Measurements from ENCODE around the gene GRIFIN. TPM values are rescaled to one million over a fixed set of nuclear protein-coding genes. Genes with fewer than 3 reads are reported as not detected.

GRIFIN gene
- total and polyA plus RNA-seq, 2 experiments from 2014 or later: not detected

- peaks cover 15% of the 10 kb centered on the region for H3K4me1 ChIP-seq (ENCODE audit: insufficient read depth)
Measured at GRCh38 chr7:2487586-2488271, 11.5 kb upstream of the GRIFIN start.

GRCh38 chr7:2484868-2485267 lies 8.7 kb upstream of the GRIFIN start:
- Histone ChIP-seq H3K9me2 (ENCODE audit: insufficient read depth) (no peaks in the 10 kb centered on the region), H3K36me3 (ENCODE audit: low read depth) (no peaks in the 10 kb centered on the region), H3K27me3 (replicated peaks; ENCODE audit: insufficient read depth) (no peaks in the 10 kb centered on the region), H3K4me3 (no peak overlapping the region), H4K20me1 (ENCODE audit: insufficient read depth) (no peaks in the 10 kb centered on the region), H3K27ac (no peak overlapping the region), H3K4me1 (ENCODE audit: insufficient read depth) (peaks cover 15% of the 10 kb centered on the region), H3K9ac (no peak overlapping the region), H3K4me2 (ENCODE audit: unreplicated experiment) (no peak overlapping the region), H3F3A (ENCODE audit: insufficient read depth) (peaks cover 8% of the 10 kb centered on the region; the same call in 1 of the 2 replicates), H3K9me3 (ENCODE audit: low read depth) (no peaks in the 10 kb centered on the region), H3K79me2 (ENCODE audit: insufficient read depth) (no peaks in the 10 kb centered on the region), H2AFZ (no peak overlapping the region)
- in situ Hi-C loops (cut with MboI): no loop called here
- TF ChIP-seq EZH2phosphoT487 (IDR thresholded peaks at IDR 0.05; ENCODE audit: insufficient read depth, low read depth) (no peak), EZH2 (IDR thresholded peaks at IDR 0.05; ENCODE audit: insufficient read depth, poor library complexity, severe bottlenecking) (no peak)
- no peak for DNase-seq
- WGBS, 2 experiments (ENCODE audit: low coverage in 1 of 2, low lambda C conversion rate in 2 of 2, missing lambda C conversion rate in 2 of 2): 75 to 88% methylated on average over 11 to 12 of the region's 12 CpGs

More at GRCh38 chr7:2487586-2488271, 11.5 kb upstream of the GRIFIN start:
- no peaks in the 10 kb centered on the region for H3K9me2 ChIP-seq (ENCODE audit: insufficient read depth)
- peak overlapping the region; percentile 19 for H3K4me2 ChIP-seq (ENCODE audit: unreplicated experiment)
- H3F3A ChIP-seq (ENCODE audit: insufficient read depth): peaks cover 8% of the 10 kb centered on the region; the same call in 1 of the 2 replicates
- H4K20me1 ChIP-seq (ENCODE audit: insufficient read depth): no peaks in the 10 kb centered on the region
- H3K4me3 ChIP-seq: no peak overlapping the region
- DNase-seq: no peak
- H3K27ac ChIP-seq: no peak overlapping the region
- H3K27me3 ChIP-seq (replicated peaks; ENCODE audit: insufficient read depth): no peaks in the 10 kb centered on the region
- in situ Hi-C loops (cut with MboI): no loop called here
- TF ChIP-seq EZH2 (IDR thresholded peaks at IDR 0.05; ENCODE audit: insufficient read depth, poor library complexity, severe bottlenecking): no peak
- TF ChIP-seq EZH2phosphoT487 (IDR thresholded peaks at IDR 0.05; ENCODE audit: insufficient read depth, low read depth): no peak
- no peaks in the 10 kb centered on the region for H3K36me3 ChIP-seq (ENCODE audit: low read depth)
- WGBS, 2 experiments (ENCODE audit: low coverage in 1 of 2, low lambda C conversion rate in 2 of 2, missing lambda C conversion rate in 2 of 2): 15 to 23% methylated on average over 8 to 11 of the region's 14 CpGs
- H2AFZ ChIP-seq: no peak overlapping the region
- H3K9me3 ChIP-seq (ENCODE audit: low read depth): no peaks in the 10 kb centered on the region
- peak overlapping the region; percentile 18; the same call in 1 of the 2 replicates for H3K9ac ChIP-seq
- H3K79me2 ChIP-seq (ENCODE audit: insufficient read depth): no peaks in the 10 kb centered on the region

- no peak overlapping the region for H2AFZ ChIP-seq
- DNase-seq: no peak
- no peaks in the 10 kb centered on the region for H3K36me3 ChIP-seq (ENCODE audit: low read depth)
- H3K27me3 ChIP-seq (replicated peaks; ENCODE audit: insufficient read depth): no peaks in the 10 kb centered on the region
- 47 to 52% methylated on average over 5 of the region's 5 CpGs for WGBS, 2 experiments (ENCODE audit: low coverage in 1 of 2, low lambda C conversion rate in 2 of 2, missing lambda C conversion rate in 2 of 2)
- H3K9me2 ChIP-seq (ENCODE audit: insufficient read depth): no peaks in the 10 kb centered on the region
- no peaks in the 10 kb centered on the region for H3K79me2 ChIP-seq (ENCODE audit: insufficient read depth)
- H4K20me1 ChIP-seq (ENCODE audit: insufficient read depth): no peaks in the 10 kb centered on the region
- TF ChIP-seq EZH2phosphoT487 (IDR thresholded peaks at IDR 0.05; ENCODE audit: insufficient read depth, low read depth): no peak
- TF ChIP-seq EZH2 (IDR thresholded peaks at IDR 0.05; ENCODE audit: insufficient read depth, poor library complexity, severe bottlenecking): no peak
- H3K4me1 ChIP-seq (ENCODE audit: insufficient read depth): peaks cover 17% of the 10 kb centered on the region
- no peak overlapping the region for H3K27ac ChIP-seq
- in situ Hi-C loops (cut with MboI): no loop called here
- H3K4me2 ChIP-seq (ENCODE audit: unreplicated experiment): no peak overlapping the region
- H3F3A ChIP-seq (ENCODE audit: insufficient read depth): peaks cover 8% of the 10 kb centered on the region; the same call in 1 of the 2 replicates
- no peak overlapping the region for H3K4me3 ChIP-seq
- no peaks in the 10 kb centered on the region for H3K9me3 ChIP-seq (ENCODE audit: low read depth)
- no peak overlapping the region for H3K9ac ChIP-seq
Measured at GRCh38 chr7:2483494-2483893, 7.3 kb upstream of the GRIFIN start.

DNA sequence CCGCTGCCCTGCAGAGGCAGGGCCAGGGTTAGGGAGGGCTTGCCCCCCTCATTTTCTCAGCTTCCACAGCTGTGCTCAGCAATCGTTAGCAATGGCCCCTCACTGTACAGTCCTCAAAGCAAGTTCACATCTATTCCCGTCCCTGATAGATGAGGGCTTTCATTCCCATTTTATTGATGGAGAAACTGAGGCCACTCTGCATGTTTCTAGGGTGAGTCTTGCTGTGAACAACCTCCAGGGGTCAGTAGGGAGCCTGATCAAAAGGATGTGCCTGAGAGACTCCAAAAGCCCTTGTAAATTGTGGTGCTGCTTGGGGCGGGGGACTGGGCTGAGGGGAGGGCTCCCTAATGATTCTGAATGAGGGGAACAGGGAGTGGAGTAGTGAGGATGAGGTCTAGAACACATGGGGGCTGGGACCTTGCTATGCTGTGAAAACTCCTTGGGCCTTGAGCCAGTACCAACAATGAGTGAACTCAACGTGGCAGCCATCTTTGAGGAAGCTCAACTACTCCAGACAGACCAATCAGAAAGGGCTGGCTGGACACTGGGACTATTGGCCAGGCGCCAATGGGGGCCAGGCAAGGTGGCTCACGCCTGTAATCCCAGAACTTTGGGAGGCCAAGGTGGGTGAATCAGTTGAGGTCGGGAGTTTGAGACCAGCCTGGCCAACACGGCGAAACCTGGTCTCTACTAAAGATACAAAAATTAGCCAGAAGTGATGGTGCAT lies 6.7 kb upstream of the GRIFIN start:
- Histone ChIP-seq H2AFZ (no peak overlapping the region), H4K20me1 (ENCODE audit: insufficient read depth) (no peaks in the 10 kb centered on the region), H3K9me2 (ENCODE audit: insufficient read depth) (no peaks in the 10 kb centered on the region), H3K79me2 (ENCODE audit: insufficient read depth) (no peaks in the 10 kb centered on the region), H3K9me3 (ENCODE audit: low read depth) (no peaks in the 10 kb centered on the region), H3K9ac (no peak overlapping the region), H3K27me3 (replicated peaks; ENCODE audit: insufficient read depth) (no peaks in the 10 kb centered on the region), H3K4me1 (ENCODE audit: insufficient read depth) (peaks cover 17% of the 10 kb centered on the region), H3K4me3 (no peak overlapping the region), H3K27ac (no peak overlapping the region), H3K4me2 (ENCODE audit: unreplicated experiment) (no peak overlapping the region), H3F3A (ENCODE audit: insufficient read depth) (peaks cover 2% of the 10 kb centered on the region; the same call in 1 of the 2 replicates), H3K36me3 (ENCODE audit: low read depth) (no peaks in the 10 kb centered on the region)
- DNase-seq: peak; percentile 42
- 75 to 80% methylated on average over 9 to 10 of the region's 10 CpGs for WGBS, 2 experiments (ENCODE audit: low coverage in 1 of 2, low lambda C conversion rate in 2 of 2, missing lambda C conversion rate in 2 of 2)
- TF ChIP-seq EZH2 (IDR thresholded peaks at IDR 0.05; ENCODE audit: insufficient read depth, poor library complexity, severe bottlenecking) (no peak), EZH2phosphoT487 (IDR thresholded peaks at IDR 0.05; ENCODE audit: insufficient read depth, low read depth) (no peak)
- in situ Hi-C loops (cut with MboI): no loop called here

Data from GM23248 (cell line).